Sigmoid colon (tissue), 4 donors: ENCODE results near the gene PRG2.

Experiments used
- POLR2A ChIP-seq, 2 donors: fragments of 450-650 bp; IDR thresholded peaks; one replicate each; pipeline ENCODE4 v1.6.1; 2016; ENCODE audit warnings: antibody characterized with exemption in 2 of 2, mild to moderate bottlenecking in 2 of 2, moderate library complexity in 2 of 2
- POLR2AphosphoS5 ChIP-seq, 4 donors: sonication (generic); formaldehyde crosslinking; IDR thresholded peaks; one replicate each; pipeline ENCODE4 v1.6.1; 2017; ENCODE audit warnings: antibody characterized with exemption in 4 of 4
- TF ChIP-seq, protein P1 (sequence below), 4 experiments: fragments of 450-650 bp in 3 of 4; fragments of 200-600 bp in 1 of 4; IDR thresholded peaks; one replicate each; pipeline ENCODE4 v1.5.1; 2016 to 2019; ENCODE audit warnings: antibody characterized with exemption in 4 of 4, mild to moderate bottlenecking in 3 of 4, moderate library complexity in 2 of 4

DNA sequence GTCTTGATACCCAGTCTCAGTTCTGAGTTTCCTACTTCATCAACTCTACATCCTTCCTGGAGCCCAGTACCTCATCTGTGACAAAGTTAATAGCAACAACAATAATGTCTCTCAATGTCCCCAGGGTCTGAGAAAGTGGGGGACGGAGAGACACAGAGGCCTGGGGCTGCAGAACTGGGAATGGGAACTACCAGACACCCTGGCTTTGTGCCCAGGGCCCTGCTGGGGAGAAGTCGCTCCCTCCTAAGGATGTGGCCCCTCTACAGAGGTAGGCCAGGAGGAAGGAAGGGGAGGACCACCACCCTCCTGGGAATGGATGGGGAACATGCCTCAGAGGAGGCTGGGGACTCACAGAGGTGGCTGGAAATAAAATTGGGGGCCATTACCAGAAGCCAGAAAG lies 15.0 kb downstream of the PRG2 start:
- no peak for TF ChIP-seq POLR2A (IDR thresholded peaks at IDR 0.05)
- TF ChIP-seq, protein P1, sequence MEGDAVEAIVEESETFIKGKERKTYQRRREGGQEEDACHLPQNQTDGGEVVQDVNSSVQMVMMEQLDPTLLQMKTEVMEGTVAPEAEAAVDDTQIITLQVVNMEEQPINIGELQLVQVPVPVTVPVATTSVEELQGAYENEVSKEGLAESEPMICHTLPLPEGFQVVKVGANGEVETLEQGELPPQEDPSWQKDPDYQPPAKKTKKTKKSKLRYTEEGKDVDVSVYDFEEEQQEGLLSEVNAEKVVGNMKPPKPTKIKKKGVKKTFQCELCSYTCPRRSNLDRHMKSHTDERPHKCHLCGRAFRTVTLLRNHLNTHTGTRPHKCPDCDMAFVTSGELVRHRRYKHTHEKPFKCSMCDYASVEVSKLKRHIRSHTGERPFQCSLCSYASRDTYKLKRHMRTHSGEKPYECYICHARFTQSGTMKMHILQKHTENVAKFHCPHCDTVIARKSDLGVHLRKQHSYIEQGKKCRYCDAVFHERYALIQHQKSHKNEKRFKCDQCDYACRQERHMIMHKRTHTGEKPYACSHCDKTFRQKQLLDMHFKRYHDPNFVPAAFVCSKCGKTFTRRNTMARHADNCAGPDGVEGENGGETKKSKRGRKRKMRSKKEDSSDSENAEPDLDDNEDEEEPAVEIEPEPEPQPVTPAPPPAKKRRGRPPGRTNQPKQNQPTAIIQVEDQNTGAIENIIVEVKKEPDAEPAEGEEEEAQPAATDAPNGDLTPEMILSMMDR (IDR thresholded peaks at IDR 0.05): no peak
- no peak for TF ChIP-seq POLR2AphosphoS5 (IDR thresholded peaks at IDR 0.05)
